CD14-positive monocyte (primary cell): ENCODE measurements around the gene INPP4A. TPM values are rescaled to one million over a fixed set of nuclear protein-coding genes. Genes with fewer than 3 reads are reported as not detected.

ENCODE experiments used
- DNase-seq, 3 donors: peaks; one replicate each; pipeline ENCODE4 v3.0.0-alpha.2; 2011 to 2022
- H2AFZ ChIP-seq: 2 replicates; pipeline ENCODE4 v1.6.0; 2012; ENCODE audit warnings: mild to moderate bottlenecking, low read depth, low read length, inconsistent platforms; ENCODE audit not compliant: insufficient read depth, poor library complexity, severe bottlenecking
- H3K27ac ChIP-seq, 2 donors: 1 replicate in 1 of 2; 2 replicates in 1 of 2; pipeline ENCODE4 v1.5.1; 2012 to 2013; ENCODE audit warnings: low read length in 2 of 2, control low read depth in 1 of 2, inconsistent platforms in 1 of 2, low read depth in 1 of 2, mild to moderate bottlenecking in 1 of 2
- H3K27me3 ChIP-seq, 2 donors: one replicate each; pipeline versions ENCODE4 v1.6.0 to v1.6.1; 2011 to 2013; ENCODE audit warnings: low read length in 2 of 2; ENCODE audit not compliant: control insufficient read depth in 2 of 2, insufficient read depth in 2 of 2
- H3K36me3 ChIP-seq, 2 donors: replicated peaks in 1 of 2; 1 replicate in 1 of 2; 2 replicates in 1 of 2; pipeline versions ENCODE4 v1.5.1 to v1.6.1; 2012 to 2013; ENCODE audit warnings: low read length in 2 of 2, control low read depth in 1 of 2, inconsistent platforms in 1 of 2, mild to moderate bottlenecking in 1 of 2; ENCODE audit not compliant: insufficient read depth in 2 of 2, control insufficient read depth in 1 of 2
- H3K4me1 ChIP-seq, 2 donors: 1 replicate in 1 of 2; 2 replicates in 1 of 2; pipeline versions ENCODE4 v1.5.1 to v1.6.1; 2012 to 2013; ENCODE audit warnings: low read length in 2 of 2, control low read depth in 1 of 2, inconsistent platforms in 1 of 2, mild to moderate bottlenecking in 1 of 2, moderate library complexity in 1 of 2; ENCODE audit not compliant: insufficient read depth in 2 of 2, control insufficient read depth in 1 of 2
- H3K4me2 ChIP-seq: replicated peaks from 2 replicates; pipeline ENCODE3; 2012; ENCODE audit warnings: low read length, moderate library complexity, mild to moderate bottlenecking; ENCODE audit not compliant: poor library complexity, severe bottlenecking; ENCODE audit errors: extremely low read depth
- H3K4me3 ChIP-seq, 3 experiments: fragments of 200-600 bp in 1 of 3; sonication (generic) in 1 of 3; replicated peaks in 1 of 3; 1 replicate in 2 of 3; 2 replicates in 1 of 3; pipeline ENCODE4 v1.5.1; 2011 to 2013; ENCODE audit warnings: low read length in 3 of 3, mild to moderate bottlenecking in 3 of 3, control low read depth in 2 of 3, low read depth in 2 of 3, inconsistent platforms in 1 of 3, moderate library complexity in 1 of 3
- H3K79me2 ChIP-seq: 2 replicates; pipeline ENCODE4 v1.6.0; 2012; ENCODE audit warnings: mild to moderate bottlenecking, control low read depth, inconsistent platforms, low read length, moderate library complexity; ENCODE audit not compliant: insufficient read depth
- H3K9ac ChIP-seq: 2 replicates; pipeline ENCODE4 v1.6.0; 2017; ENCODE audit warnings: low read length, mild to moderate bottlenecking; ENCODE audit not compliant: insufficient read depth, poor library complexity, severe bottlenecking
- H3K9me3 ChIP-seq, 2 donors: replicated peaks in 1 of 2; 1 replicate in 1 of 2; 2 replicates in 1 of 2; pipeline versions ENCODE4 v1.5.1 to v1.6.1; 2012 to 2013; ENCODE audit warnings: low read length in 2 of 2, control low read depth in 1 of 2; ENCODE audit not compliant: control insufficient read depth in 1 of 2, insufficient read depth in 1 of 2
- H4K20me1 ChIP-seq: 2 replicates; pipeline ENCODE4 v1.6.0; 2012; ENCODE audit warnings: mild to moderate bottlenecking, low read length, control low read depth, moderate library complexity; ENCODE audit not compliant: insufficient read depth
- H3K27ac Mint-ChIP-seq, 7 donors: one replicate each; pipeline ENCODE4 v1.8.0; 2020; ENCODE audit warnings: mild to moderate bottlenecking in 7 of 7, mixed read lengths in 7 of 7, moderate library complexity in 6 of 7, inconsistent platforms in 2 of 7
- H3K27me3 Mint-ChIP-seq, 3 donors: one replicate each; pipeline ENCODE4 v1.8.0; 2021 to 2022; ENCODE audit warnings: low read depth in 3 of 3, mild to moderate bottlenecking in 3 of 3, mixed read lengths in 3 of 3, moderate library complexity in 3 of 3, inconsistent platforms in 1 of 3
- H3K36me3 Mint-ChIP-seq, 2 donors: one replicate each; pipeline ENCODE4 v1.8.0; 2020; ENCODE audit warnings: mixed read lengths in 2 of 2, inconsistent platforms in 1 of 2, mild to moderate bottlenecking in 1 of 2
- H3K4me1 Mint-ChIP-seq: one replicate; pipeline ENCODE4 v1.8.0; 2020; ENCODE audit warnings: mild to moderate bottlenecking, mixed read lengths
- H3K4me3 Mint-ChIP-seq, 2 donors: one replicate each; pipeline ENCODE4 v1.8.0; 2020; ENCODE audit warnings: mild to moderate bottlenecking in 2 of 2, mixed read lengths in 2 of 2, moderate library complexity in 1 of 2
- H3K9me3 Mint-ChIP-seq, 7 donors: one replicate each; pipeline ENCODE4 v1.8.0; 2020 to 2022; ENCODE audit warnings: mixed read lengths in 7 of 7, mild to moderate bottlenecking in 6 of 7, moderate library complexity in 6 of 7, inconsistent platforms in 2 of 7
- WGBS: methylation state at CpG from one replicate; pipeline ENCODE4 v1.1.5; 2013; ENCODE audit warnings: missing lambda C conversion rate; ENCODE audit not compliant: insufficient coverage; 5-methylcytosine and 5-hydroxymethylcytosine counted together
- intact Hi-C, 2 donors: fragments of 100-400 bp; cut with micrococcal nuclease; formaldehyde crosslinking; loops; one replicate each; pipeline versions ENCODE4 v1.15.0 to v1.15.1; 2023
- polyA plus RNA-seq, 3 donors: library from polyadenylated mRNA; depleted of rRNA in 1 of 3; unstranded in 2 of 3; stranded (reverse) in 1 of 3; fragments of 300-500 nt in 2 of 3; fragments of >200 nt in 1 of 3; fragmentation: Illumina TruSeq in 2 of 3; gene quantifications; 1 replicate in 2 of 3; 2 replicates in 1 of 3; pipeline ENCODE4 v1.2.3, GENCODE V29; 2012 to 2021
- TF ChIP-seq, protein P1 (sequence below): fragments of 200-600 bp; IDR thresholded peaks from one replicate; pipeline ENCODE4 v1.8.0; 2022; ENCODE audit warnings: antibody characterized with exemption, mild to moderate bottlenecking

INPP4A gene
- polyA plus RNA-seq, 3 donors, result 13.7 to 52.4 (median 20.7) TPM

DNA sequence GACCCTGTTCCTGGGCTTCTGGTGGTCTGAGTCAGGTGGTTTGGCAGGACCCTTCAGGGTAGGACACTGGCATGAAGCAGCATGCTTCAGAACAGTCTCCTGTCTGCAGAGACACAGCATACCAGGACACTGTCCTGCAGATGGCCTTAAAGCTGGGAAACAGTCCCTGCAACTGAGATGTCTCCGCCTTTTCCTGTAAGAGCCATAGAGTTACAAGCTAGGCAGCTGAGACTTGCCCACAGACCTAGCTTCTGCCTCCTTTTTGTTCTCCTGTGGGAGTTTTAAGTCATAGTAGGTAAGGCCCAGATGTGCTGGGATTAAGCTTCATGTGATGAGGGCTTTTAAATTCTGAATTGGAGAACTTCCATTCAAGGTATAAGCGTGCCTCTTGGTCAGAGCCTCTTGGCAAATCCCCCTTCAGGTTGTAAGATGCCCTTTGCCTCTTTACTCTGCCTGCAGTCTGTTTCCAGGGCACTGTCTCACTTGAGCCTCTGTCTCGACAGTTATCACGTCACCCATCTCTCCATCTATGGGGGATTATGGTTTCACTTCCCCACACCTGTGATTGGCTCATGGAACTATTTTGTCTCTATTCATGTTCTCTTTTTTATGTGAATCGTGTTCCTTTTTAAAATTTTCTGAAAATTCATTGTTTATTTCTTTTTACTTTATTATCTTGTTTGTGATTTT lies 111.8 kb downstream of the INPP4A start:
- peaks cover 25% of the 10 kb centered on the region for H4K20me1 ChIP-seq
- H3K4me3 ChIP-seq, result no peak overlapping the region
- H3K4me2 ChIP-seq, result no peak overlapping the region
- peak overlapping the region; percentile 27 to 84 (median 40) for H3K27ac Mint-ChIP-seq
- H3K27me3 Mint-ChIP-seq, result no peaks in the 10 kb centered on the region
- intact Hi-C loops, result no loop called here
- no peaks in the 10 kb centered on the region for H3K79me2 ChIP-seq
- H3K27me3 ChIP-seq, result no peaks in the 10 kb centered on the region
- peak in 1 of 3 donors; percentile 5 for DNase-seq
- H3K9me3 ChIP-seq, result no peaks in the 10 kb centered on the region
- H3K36me3 ChIP-seq, result peaks cover 97 to 100% of the 10 kb centered on the region in 2 donors
- H3K4me1 Mint-ChIP-seq, result peaks cover 15% of the 10 kb centered on the region
- H3K4me3 Mint-ChIP-seq, result no peak overlapping the region
- no peak overlapping the region for H3K9ac ChIP-seq
- 42% methylated on average over 4 of the region's 5 CpGs for WGBS
- no peak overlapping the region for H2AFZ ChIP-seq
- no peaks in the 10 kb centered on the region for H3K4me1 ChIP-seq
- H3K36me3 Mint-ChIP-seq, result peaks cover 98 to 100% of the 10 kb centered on the region in 2 donors
- TF ChIP-seq, protein P1, sequence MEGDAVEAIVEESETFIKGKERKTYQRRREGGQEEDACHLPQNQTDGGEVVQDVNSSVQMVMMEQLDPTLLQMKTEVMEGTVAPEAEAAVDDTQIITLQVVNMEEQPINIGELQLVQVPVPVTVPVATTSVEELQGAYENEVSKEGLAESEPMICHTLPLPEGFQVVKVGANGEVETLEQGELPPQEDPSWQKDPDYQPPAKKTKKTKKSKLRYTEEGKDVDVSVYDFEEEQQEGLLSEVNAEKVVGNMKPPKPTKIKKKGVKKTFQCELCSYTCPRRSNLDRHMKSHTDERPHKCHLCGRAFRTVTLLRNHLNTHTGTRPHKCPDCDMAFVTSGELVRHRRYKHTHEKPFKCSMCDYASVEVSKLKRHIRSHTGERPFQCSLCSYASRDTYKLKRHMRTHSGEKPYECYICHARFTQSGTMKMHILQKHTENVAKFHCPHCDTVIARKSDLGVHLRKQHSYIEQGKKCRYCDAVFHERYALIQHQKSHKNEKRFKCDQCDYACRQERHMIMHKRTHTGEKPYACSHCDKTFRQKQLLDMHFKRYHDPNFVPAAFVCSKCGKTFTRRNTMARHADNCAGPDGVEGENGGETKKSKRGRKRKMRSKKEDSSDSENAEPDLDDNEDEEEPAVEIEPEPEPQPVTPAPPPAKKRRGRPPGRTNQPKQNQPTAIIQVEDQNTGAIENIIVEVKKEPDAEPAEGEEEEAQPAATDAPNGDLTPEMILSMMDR, result no peak
- H3K9me3 Mint-ChIP-seq, result peaks cover 0 to 3% (median 0%) of the 10 kb centered on the region in 7 donors
- H3K27ac ChIP-seq, result peak overlapping the region in 1 of 2 donors; percentile 2

DNA sequence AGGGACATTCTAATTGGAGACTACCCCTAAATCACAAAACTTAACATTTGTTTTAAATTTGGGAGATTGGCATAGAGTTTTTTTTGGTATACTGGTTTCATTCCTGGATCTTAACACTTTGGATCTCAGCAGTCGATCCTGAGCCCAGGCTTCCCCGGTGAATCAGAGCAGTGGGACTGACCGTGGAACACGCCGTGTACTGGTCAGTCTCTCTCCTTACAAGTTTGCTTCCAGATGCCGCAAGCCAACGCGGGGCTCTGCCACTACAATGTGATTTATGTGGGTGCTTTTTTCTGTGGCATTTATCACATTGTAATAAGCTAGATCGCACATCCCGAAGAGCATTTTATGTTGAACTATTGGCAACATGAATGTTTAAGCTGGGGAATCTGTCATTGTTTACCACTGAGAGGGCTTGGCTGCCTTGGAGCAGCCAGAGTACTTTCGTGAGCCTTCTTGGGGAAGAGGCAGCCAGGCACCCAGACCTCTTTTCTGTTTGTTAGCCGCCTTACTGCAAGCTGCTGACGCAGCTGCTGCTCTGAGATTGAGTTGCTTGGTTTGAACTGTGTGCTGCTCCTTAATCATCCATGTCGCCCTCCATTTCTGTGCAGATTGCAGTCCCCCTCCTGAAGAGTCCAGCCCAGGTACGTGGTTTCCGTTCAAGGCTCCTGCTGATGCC lies 114.3 kb downstream of the INPP4A start:
- peaks cover 87 to 96% of the 10 kb centered on the region in 2 donors for H3K36me3 Mint-ChIP-seq
- Histone ChIP-seq H3K27ac (no peak overlapping the region), H3K9ac (no peak overlapping the region), H3K4me3 (no peak overlapping the region), H4K20me1 (peaks cover 25% of the 10 kb centered on the region), H3K36me3 (peaks cover 95 to 100% of the 10 kb centered on the region in 2 donors), H3K9me3 (no peaks in the 10 kb centered on the region), H3K79me2 (no peaks in the 10 kb centered on the region), H2AFZ (no peak overlapping the region), H3K4me2 (no peak overlapping the region), H3K27me3 (no peaks in the 10 kb centered on the region), H3K4me1 (no peaks in the 10 kb centered on the region)
- TF ChIP-seq, protein P1, result no peak
- H3K27ac Mint-ChIP-seq, result peak overlapping the region in 1 of 7 donors; percentile 54
- DNase-seq, result no peak
- no peaks in the 10 kb centered on the region for H3K27me3 Mint-ChIP-seq
- no peak overlapping the region for H3K4me3 Mint-ChIP-seq
- intact Hi-C loops, result no loop called here
- WGBS, result 100% methylated on average over 9 of the region's 16 CpGs
- peaks cover 0 to 3% (median 0%) of the 10 kb centered on the region in 7 donors for H3K9me3 Mint-ChIP-seq
- H3K4me1 Mint-ChIP-seq, result peaks cover 19% of the 10 kb centered on the region
